ENCODE measurements around the gene ATXN1. TPM values are rescaled to one million over a fixed set of nuclear protein-coding genes. Genes with fewer than 3 reads are reported as not detected.

Gene ATXN1
- total and polyA plus RNA-seq, 2 of the 8 experiments (the other 6 are each of a cell fraction or from before 2014, with no cell fraction given) = 1.6 to 4.0 TPM

- Histone ChIP-seq H3K79me2 (ENCODE audit: control insufficient read depth in 1 of 2, insufficient read depth in 2 of 2, low read length in 2 of 2) (no peaks in the 10 kb centered on the region), H3K4me1 (replicated peaks in 1 of 4; ENCODE audit: control insufficient read depth in 3 of 4, insufficient read depth in 4 of 4, low read length in 3 of 4) (peaks cover 0 to 3% (median under 1%) of the 10 kb centered on the region in 4 experiments; a peak in 1 of 7 replicates), H3K27me3 (replicated peaks in 1 of 4; ENCODE audit: control insufficient read depth in 3 of 4, extremely low read depth in 1 of 4, insufficient read depth in 3 of 4, low read length in 3 of 4) (no peaks in the 10 kb centered on the region), H4K91ac (replicated peaks; ENCODE audit: insufficient read length, low read length) (no peak overlapping the region), H2BK5ac (ENCODE audit: low read depth, low read length) (no peak overlapping the region), H3K9me3 (ENCODE audit: insufficient read depth in 2 of 2, low read depth in 1 of 2, low read length in 1 of 2) (no peaks in the 10 kb centered on the region), H2BK120ac (replicated peaks; ENCODE audit: low read depth, low read length) (no peak overlapping the region), H3K27ac (ENCODE audit: low read depth, low read length) (no peak overlapping the region), H3K14ac (ENCODE audit: insufficient read length) (no peak overlapping the region), H4K20me1 (replicated peaks in 1 of 2; ENCODE audit: control insufficient read depth in 1 of 2, insufficient read depth in 2 of 2, low read length in 2 of 2) (no peaks in the 10 kb centered on the region), H2BK12ac (ENCODE audit: low read depth, low read length) (no peak overlapping the region), H2BK15ac (ENCODE audit: low read length) (no peak overlapping the region), H3K36me3 (ENCODE audit: control insufficient read depth in 2 of 4, insufficient read depth in 4 of 4, low read length in 3 of 4) (no peaks in the 10 kb centered on the region), H4K8ac (ENCODE audit: extremely low read depth, insufficient read depth, low read length) (no peak overlapping the region), H2AK5ac (ENCODE audit: low read depth, low read length) (no peak overlapping the region), H3K4ac (replicated peaks; ENCODE audit: insufficient read length, low read depth, low read length) (no peak overlapping the region), H4K5ac (ENCODE audit: insufficient read length, low read depth, low read length) (no peak overlapping the region), H3K4me2 (ENCODE audit: insufficient read depth in 1 of 2, low read depth in 2 of 2, low read length in 2 of 2) (no peak overlapping the region), H3K23me2 (ENCODE audit: low read depth, low read length) (no peaks in the 10 kb centered on the region), H2AFZ (ENCODE audit: low read length) (no peak overlapping the region), H3K56ac (replicated peaks; ENCODE audit: insufficient read length, low read depth, low read length) (no peak overlapping the region), H3K18ac (ENCODE audit: extremely low read depth, low read length) (no peak overlapping the region), H3K4me3 (ENCODE audit: extremely low read depth in 1 of 4, insufficient read depth in 2 of 4, low read depth in 3 of 4, low read length in 4 of 4) (no peak overlapping the region), H2BK20ac (ENCODE audit: low read length) (no peak overlapping the region), H3K79me1 (ENCODE audit: low read depth, low read length) (peaks cover 3% of the 10 kb centered on the region; the same call in 1 of the 2 replicates), H3K23ac (ENCODE audit: insufficient read length) (no peak overlapping the region), H3K9ac (replicated peaks in 1 of 4; ENCODE audit: extremely low read depth in 1 of 4, low read depth in 3 of 4, low read length in 3 of 4) (no peak overlapping the region)
- DNase-seq (ENCODE audit: low read depth in 1 of 2, low spot score in 2 of 2) (no peak), FAIRE-seq (no peak)
- ChIA-PET CTCF (ENCODE audit: partially characterized antibody) (interaction anchor here (0.9 to 1.2 kb wide), 2 partner anchors 13 to 57 kb away, joined by 3 to 4 read pairs; no protein-coding TSS in a partner anchor), POLR2A (ENCODE audit: partially characterized antibody) (no interaction called here)
- TF ChIP-seq NRF1 (IDR thresholded peaks at IDR 0.05; ENCODE audit: low read depth, low read length) (no peak), SP4 (IDR thresholded peaks at IDR 0.05; ENCODE audit: low read length) (no peak), TEAD4 (IDR thresholded peaks at IDR 0.05; ENCODE audit: low read depth, low read length) (no peak), BACH1 (IDR thresholded peaks at IDR 0.05; ENCODE audit: low read length) (no peak), YY1 (IDR thresholded peaks at IDR 0.05; ENCODE audit: low read depth, low read length) (no peak), SAP30 (IDR thresholded peaks at IDR 0.05; ENCODE audit: insufficient read depth, insufficient replicate concordance, low read length) (no peak), SP2 (IDR thresholded peaks at IDR 0.05; ENCODE audit: low read length) (no peak), GTF2F1 (IDR thresholded peaks at IDR 0.05; ENCODE audit: borderline replicate concordance, low read depth, low read length) (no peak)
- 79% methylated on average over 8 of the region's 8 CpGs; no CpG with 5 or more reads in 1 of the 2 experiments for WGBS, 2 experiments (ENCODE audit: extremely low coverage in 1 of 2, insufficient coverage in 1 of 2, insufficient read length in 1 of 2, insufficient replicate concordance in 2 of 2, low coverage in 1 of 2, low lambda C conversion rate in 2 of 2, missing lambda C conversion rate in 1 of 2)
These were observed 165.6 kb downstream of the ATXN1 start for GRCh38 chr6:16595514-16596120.
